Stimulated activated CD4-positive, alpha-beta T cell treated with anti-CD3 and anti-CD28 coated beads, Interleukin-2, amount 100 ng/mL, for 4 hours (primary cell): Measurements from ENCODE around the gene POU6F2.

ENCODE experiments used
- DNase-seq: peaks from one replicate; pipeline ENCODE4 v3.0.0-alpha.2; 2020; ENCODE audit warnings: low read depth

POU6F2 gene

DNA sequence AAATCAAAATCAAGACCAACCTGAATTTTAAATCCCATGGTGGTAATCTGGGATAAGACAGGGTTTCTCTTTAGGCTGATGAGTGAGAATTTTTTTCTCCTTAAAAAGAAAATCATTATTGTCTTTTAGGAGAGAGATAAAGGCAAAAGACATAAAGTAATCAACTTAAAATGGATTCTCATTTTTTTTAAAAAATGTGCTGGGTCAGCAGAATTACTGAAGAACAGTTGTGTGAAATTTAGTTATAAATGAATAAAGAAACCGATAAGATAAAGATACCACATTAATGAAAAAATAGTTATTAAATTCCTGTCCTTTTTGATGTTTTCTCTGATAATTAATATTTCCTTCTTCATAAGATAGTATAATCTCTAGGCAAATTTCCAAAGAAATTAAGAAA is 427.2 kb downstream of the POU6F2 start:
- DNase-seq, result no peak

DNA sequence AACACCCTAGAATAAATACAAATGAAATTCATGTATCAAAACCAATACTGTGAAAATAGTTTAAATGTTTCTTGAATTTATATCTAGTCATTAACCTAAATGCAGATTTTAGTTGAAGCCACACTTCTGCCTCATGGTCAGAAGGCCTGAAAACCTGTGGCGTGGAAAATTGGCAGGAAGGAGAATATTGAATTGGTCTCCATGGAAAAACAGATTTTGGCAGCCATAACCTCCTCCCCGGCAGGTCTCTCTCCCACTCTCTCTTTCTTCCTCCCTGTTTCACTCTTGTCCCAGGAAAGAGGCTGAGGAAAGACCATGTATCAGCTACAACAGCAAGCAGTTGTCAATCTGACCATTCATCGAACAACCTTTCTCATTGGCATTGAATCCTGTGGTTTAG is 427.9 kb downstream of the POU6F2 start:
- DNase-seq, result no peak

DNA sequence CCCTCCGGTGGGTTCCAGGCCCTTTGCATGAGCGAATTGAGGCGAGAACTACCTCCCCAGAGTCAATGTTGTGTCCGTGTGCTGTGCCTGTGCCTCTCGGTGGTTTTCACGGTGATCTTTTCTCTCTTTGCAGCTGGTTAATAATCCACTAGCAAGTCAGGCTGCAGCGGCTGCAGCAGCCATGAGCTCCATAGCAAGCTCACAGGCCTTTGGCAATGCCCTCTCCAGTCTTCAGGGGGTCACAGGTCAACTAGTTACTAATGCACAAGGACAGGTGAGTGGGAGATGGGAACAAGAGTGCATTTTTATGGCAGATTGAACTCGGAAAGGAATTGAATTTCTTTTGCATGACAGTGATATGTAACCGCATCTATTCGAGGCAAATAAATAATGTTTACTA is 428.8 kb downstream of the POU6F2 start:
- no peak for DNase-seq

DNA sequence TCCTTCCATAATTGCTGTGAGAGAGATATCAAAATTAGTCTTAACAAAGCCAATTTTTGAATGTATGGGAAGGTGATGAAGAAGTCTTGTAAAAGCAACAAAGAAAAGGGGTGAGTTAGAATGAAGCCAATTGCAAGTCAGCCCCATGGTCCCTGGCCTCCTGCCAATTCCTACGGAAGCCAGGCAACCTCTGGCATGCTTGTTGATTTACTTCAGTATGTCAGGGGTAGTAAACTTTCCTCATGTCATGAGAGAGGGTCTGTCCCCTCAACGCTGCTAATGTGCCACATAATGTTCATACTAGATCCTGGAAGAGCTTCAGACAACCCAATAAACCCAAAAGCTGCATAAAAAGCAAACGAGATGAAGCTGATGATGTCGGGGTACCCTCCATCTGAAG is 429.4 kb downstream of the POU6F2 start:
- no peak for DNase-seq

DNA sequence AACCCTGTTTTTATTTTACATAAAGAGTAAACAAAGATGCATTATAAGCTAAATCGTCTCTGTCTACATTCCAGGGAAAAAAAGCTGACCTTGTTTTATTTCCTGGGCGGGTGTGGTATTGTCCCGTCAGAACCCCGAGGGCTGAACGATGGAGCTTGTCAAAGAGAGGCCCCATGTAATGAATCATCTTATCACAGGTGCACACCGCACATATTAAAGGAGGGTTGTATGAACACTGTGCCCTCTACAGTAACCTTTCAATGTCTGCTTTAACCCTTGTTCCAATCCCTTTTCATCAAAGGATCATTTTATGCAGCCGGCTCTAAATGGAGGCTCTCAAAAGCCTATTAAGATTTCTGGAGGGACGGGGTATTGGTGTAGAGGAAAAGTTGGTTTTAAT is 430.0 kb downstream of the POU6F2 start:
- DNase-seq, result no peak

DNA sequence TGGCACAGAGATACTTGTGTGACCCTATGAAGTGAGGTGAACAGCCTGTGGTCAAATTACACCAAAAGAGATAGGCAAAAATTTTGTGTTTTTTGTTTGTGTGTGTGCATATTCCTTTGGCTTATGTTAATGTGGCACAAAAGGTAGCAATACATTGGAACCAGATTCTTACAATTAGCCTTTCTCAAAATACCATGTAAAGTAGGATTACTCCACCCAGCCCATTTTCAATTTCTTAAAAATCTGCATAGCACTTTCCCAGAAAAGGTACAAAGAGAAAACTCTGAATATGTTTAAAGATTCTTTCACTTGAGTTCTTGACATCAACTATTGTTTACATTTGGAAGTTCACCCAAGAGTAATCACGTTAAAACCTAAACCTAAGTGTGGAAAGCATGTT is 431.2 kb downstream of the POU6F2 start:
- DNase-seq, result no peak

DNA sequence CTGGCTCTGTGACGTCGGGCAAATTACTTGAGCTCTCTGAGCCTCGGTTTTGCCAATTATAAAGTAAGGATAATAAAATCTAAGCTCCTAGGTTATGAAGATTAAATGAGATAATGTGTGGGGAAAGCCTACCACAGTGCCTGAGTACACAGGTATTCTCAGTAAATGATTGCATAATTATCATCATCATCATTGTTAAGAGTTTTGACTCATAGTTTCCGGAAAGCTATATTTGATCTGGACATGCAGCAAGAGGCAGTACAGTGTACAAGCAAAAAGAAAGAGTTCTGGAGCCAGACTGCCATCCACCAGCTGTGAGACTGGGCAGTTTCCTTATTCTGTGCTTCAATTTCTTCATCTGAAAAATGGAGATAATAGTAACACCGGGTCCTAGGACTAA is 432.9 kb downstream of the POU6F2 start:
- DNase-seq, result no peak

DNA sequence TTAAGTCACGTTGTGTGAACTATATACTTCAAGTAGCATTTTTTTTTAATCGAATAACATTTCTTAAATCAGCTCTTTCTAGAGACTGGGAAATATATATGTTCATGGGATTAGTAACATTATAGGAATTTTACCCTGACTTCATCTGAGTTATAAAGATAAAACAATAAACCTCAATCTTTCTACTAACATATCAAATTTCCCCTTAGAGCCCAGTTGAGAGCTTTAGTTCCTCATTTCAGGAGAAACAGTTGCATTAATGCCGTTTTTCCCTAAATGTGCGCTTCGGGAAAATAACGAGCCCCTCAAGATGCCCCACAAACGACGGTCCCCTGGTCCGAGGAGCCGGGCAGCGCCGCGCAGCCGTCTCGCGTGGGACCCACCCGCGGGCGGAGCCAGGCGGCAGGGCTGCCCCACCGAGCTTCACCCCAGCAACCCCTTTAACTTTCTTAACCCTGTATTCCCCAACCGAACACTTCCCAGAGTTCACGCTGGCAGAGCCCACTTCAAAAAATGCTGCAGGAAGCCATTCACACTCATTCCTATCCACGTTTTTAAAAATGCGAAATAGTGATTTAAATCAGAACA is 436.0 kb downstream of the POU6F2 start:
- no peak for DNase-seq

DNA sequence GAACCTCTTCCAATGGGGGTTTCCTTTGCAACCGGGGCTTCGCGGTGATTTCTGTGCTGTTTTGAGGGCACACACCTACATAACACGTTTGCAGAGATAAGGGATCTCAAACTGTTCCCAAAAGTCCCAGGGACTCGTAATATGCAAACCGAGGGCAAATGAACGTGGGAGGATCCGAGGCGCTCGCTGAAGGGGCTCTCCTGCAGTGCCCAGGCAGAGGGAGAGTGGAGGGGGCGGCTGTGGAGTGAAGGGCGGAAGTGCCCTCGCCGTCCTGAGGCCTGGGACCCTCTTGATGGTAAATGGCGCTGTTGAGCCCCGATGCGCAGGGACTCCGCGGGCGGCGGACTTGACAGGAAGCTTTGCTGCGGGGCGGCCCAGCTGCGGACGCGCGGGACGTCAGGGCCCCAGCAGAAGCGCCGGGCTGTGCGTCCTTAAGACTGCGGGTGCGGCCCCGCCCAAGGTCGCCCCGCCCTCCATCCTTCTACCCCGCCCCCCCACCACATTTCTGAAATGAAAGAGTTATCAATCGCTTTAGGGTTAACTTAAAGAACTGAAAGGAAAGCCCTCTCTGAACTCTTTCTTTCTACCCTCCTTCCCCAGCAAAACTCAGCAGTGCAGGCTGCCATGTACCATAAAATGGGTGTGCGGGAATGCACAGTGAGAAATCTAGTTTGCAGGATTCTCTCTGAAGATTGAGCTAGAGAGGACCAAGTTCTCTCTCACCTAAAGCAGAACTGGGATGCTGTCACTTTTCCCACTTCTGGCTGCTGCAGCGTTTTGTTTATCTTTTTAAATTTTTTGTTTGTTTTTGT is 436.7 kb downstream of the POU6F2 start:
- peak; percentile 2 for DNase-seq

DNA sequence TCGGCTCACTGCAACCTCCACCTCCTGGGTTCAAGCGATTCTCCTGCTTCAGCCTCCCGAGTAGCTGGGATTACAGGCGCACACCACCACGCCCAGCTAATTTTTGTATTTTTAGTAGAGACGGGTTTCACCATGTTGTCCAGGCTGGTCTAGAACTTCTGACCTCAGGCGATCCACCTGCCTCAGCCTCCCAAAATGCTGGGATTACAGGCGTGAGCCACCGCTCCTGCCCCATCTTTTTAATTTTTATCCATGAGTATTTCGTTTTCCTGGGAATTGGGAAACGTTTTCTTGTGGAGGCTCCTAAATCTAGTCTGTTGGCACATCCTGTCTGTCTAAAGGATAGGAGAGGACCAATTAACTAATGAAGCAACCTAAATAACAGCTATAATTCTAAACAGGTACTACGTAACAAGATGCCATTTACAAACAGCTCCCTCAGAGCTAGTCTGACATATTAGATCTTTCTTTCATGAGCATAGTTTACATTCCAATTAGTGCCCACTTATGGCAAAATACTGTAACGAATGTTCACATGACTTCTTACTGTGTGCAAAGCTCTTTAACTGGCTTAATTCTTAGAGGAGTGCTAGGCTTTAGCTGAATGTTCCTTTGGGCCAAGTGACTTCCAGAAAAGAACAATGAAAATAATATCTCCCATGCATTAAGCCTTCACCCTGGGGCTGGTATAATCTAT is 437.5 kb downstream of the POU6F2 start:
- DNase-seq, result no peak

DNA sequence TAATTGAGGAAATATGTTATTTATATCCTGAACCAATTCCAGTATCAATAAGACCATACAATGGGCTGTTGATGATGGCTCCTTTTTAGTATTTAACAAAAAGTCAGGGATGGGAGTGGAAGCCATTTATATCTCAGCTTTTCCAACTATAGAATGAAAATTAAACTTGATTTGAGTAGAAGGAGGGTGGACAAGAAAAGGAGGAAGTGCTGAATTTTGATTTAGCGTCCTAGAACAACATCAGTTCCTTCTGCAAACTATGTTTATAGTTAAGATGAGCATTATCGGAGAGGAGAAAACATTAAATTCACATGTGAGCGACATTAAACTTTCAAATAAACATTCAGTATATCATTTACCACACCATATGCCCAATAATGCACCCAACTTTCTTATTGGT is 439.2 kb downstream of the POU6F2 start:
- no peak for DNase-seq

DNA sequence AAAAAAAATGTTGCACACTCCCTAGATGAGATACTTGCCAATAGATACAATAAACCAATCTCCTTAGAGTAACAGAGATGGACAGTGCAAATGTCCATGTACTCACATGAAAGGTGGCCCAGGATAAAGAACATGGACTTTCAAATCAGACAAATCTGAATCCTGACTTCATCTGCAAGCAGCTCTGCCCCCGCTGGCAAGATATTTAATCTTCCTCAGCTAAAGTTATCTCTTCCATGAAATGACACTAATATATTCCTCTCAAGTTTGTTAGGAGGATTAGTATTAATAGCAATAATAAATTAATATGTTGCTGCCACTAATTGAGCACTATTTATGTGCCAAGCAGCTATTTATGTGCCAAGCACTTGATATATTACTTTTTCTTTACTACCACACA is 439.9 kb downstream of the POU6F2 start:
- no peak for DNase-seq

DNA sequence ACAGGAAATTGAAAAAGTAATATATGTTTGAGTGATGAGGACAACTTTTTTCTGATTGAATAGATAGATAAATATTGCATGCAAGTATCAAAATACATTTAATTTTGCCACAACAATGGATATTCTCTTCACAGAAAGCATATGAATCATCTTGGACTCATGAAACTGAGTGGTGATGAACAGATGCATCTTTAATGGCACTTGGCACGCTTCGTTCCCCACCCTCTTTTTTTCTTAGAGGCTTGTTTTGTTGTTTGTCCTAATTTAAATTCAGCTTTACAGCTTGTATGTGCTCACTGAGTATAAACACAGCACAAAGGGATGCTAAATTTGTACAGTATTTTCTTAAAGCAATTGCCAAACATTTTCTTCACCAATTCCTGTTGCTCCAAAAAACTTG is 443.5 kb downstream of the POU6F2 start:
- DNase-seq, result no peak

DNA sequence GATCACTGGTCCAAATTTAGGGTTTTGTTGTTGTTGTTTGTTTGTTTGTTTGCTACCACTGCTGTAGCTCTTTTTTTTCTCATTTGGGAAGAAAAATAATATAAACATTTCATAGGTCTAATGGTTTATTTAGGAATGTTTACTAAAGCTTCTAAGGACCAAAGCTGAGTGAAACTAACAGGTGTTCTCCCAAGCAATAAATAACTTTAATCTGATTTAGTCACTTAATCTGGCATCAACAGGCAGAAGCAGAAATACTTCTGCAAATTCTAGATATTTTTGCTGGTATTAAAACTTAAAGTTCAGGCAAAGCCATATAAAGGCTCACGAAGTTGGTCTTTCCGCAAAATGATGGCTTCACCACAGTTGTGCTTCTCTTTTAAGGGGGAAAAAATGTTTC is 444.0 kb downstream of the POU6F2 start:
- no peak for DNase-seq

DNA sequence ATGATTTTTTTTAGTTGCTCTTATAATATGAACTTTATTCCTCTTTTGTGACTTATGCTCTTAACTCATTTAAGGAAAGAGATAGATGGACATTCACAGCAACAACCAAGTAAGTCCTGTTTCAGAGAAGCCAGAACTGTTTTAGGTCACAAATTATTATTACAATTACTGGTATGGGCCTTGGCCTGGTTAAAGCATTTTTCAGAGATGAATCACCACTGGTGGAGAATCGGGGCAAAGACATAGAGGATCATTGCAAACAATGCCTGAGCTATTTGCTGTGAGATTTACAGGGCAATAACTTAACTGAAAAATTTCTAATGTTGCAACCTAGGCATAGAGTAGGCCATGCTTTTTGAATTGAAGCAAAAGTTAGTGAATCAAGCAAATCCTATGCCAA is 450.5 kb downstream of the POU6F2 start:
- DNase-seq, result no peak

DNA sequence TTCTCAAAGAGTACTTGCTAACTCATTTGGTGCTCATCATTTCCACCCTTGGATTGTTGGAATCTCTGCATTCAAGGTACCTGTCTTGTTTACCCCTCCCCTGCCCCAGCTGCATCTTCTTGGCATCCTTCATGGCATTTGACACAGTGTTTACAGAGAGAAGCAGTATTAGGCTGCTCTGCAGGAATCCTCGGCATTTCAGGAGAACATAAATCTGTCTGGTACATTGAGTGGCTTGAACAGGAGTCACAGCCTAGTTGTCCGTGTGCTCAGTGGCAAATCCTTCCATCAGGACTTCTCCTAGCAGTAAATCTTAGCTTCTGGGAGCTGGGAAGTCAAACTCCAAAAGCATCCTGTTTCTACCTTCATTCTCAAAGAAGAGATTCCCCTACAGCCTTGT is 451.7 kb downstream of the POU6F2 start:
- no peak for DNase-seq

DNA sequence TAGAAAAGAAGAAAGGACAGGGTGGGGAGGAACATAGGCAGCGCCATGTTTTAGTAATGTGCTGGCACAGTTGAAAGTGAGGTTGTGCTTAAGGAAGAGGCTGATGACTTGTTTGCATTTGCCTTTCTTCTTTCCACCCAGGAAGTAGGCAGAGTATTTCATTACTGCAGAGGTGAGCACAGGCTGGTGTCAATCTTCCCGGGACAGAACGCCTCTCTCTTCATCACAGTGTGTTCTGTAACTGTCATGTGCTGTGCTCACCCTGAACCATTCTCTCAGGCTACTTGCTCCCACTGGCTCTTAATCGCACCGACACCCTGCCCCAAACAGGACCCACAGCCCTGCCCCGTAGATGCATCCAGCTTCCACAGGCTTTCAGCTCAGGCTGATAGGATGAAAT is 452.7 kb downstream of the POU6F2 start:
- DNase-seq, result no peak

DNA sequence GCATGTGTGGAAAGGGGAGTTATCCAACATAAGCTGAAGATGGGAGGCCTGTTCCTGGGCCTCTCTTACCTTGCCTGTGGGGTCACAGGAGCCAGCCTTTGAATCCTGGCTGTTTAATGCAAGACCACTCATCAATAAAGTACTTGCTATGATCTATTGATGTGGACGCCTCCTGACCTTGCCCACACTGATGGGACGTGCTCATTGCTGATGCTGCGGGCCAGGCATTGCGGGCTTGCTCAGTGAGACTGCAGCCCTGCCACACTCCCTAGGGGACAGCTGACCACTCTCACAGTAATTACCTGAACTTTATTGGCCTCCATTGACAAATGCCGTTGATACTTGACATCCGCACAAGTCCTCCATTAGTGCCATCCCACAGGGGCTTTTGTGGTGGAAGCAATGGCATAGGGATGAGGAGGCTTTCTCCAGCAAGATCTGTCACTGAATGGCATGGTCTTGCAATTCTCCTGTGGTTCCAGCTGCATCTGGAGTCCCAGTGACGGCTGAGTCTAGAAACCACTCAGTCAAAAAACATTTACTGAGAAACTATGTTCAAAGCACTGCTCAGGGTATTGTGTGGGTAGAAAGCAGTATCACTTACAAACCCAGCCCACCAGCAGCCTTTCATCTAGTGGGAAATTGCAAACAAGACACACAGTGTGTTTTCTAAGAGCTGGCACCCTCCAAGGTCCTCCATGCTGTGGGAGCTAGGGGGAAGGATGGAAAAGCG is 453.4 kb downstream of the POU6F2 start:
- DNase-seq, result no peak

DNA sequence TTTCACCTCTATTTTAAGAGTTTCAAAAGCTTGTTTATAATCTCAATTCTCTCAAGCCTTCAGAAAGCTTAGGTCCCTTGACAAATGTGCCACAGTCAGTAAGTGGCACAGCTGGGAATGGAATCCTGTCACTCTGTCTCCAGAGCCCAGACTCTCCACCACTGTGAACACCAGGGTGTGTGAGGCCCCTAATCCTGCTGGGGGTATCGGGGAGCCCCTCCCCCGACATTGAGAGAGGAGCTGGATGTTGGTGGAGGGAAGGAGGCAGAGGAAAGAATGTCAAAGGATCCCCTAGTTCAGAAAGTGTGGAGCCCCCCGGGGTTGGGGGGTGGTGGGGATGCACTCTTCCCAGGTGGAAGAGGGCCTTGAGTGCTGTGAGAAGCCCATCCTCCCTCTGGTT is 454.7 kb downstream of the POU6F2 start:
- DNase-seq, result no peak

DNA sequence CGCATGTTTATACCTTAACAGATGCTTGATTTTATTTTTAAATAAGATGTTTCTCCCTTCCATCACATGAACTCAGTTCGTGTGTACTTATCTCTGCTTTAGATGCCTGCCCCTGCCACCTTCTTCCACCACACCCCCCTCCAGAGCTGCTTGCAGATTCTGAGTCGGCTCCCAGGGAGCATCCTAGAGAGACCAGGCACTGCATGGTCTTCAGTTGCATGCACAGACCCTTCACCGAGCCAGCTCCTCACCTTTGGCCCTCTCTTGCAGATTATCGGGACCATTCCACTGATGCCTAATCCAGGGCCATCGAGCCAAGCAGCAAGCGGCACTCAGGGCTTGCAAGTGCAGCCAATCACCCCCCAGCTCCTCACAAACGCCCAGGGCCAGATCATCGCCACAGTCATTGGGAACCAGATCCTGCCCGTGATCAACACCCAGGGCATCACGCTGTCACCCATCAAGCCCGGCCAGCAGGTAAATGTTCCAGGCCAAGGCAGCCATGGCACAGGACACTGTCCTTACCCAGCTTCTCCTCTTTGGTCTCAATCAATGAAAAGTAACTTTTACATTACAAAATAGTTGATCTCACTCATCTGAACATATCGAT is 455.2 kb downstream of the POU6F2 start:
- DNase-seq, result no peak

DNA sequence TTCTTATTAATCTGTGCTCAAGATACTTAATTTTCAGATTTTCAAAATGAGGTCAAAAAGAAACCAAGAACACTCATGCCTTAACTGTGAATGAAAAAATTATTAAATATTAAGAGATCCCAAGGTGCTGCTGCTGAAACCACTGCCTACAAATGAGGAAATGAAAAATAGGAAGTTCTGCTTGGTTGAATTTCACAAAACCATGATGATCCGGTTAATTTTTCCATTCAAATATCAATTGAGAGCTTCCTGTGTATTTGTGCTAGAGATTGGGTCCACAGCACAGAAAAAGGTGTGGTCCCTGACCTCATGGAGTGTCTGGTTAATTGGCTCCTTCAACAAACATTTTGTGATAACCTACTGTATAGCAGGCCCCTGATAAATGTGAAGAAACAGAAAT is 455.8 kb downstream of the POU6F2 start:
- DNase-seq, result no peak

DNA sequence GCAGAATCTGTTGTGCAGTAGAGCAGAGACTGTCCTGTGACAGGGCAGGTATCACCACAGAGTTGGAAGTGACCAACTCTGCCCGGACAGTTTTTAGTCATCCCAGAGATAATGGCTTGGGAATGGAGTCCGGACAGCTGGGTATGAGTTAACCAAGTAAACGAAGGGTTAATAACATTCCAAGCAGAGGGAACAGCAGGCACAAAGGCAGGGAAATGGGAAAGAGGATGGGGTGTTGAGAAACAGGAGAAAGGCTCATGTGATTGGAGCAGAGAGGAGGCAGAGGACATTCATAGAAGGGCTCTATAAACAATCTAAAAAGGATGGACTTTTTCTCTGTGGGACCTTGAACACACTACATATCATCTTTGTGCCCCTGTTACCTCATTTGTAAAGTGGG is 456.3 kb downstream of the POU6F2 start:
- no peak for DNase-seq
